AG09309 (cell line): ENCODE results near the gene TAF13.

Experiments used
- DNase-seq: peaks from one replicate; pipeline ENCODE4 v3.0.0-alpha.2; 2010; ENCODE audit warnings: low read depth
- H3K4me3 ChIP-seq: 2 replicates; pipeline ENCODE4 v1.5.1; 2011; ENCODE audit warnings: mild to moderate bottlenecking, low read depth, low read length, moderate library complexity; ENCODE audit not compliant: control insufficient read depth
- CTCF ChIP-seq: IDR thresholded peaks from 2 replicates; pipeline ENCODE4 v1.5.1; 2011; ENCODE audit warnings: mild to moderate bottlenecking, low read depth, low read length, inconsistent platforms; ENCODE audit not compliant: insufficient read depth, control insufficient read depth; ENCODE audit errors: missing control alignments

The TAF13 gene

GRCh38 chr1:109084563-109085517 lies 9.0 kb upstream of the TAF13 start:
- H3K4me3 ChIP-seq: no peak overlapping the region
- TF ChIP-seq CTCF: no peak
- DNase-seq: no peak

- H3K4me3 ChIP-seq: no peak overlapping the region
- no peak for TF ChIP-seq CTCF
- DNase-seq: no peak
These were observed 8.1 kb upstream of the TAF13 start for GRCh38 chr1:109083923-109084322.

GRCh38 chr1:109083501-109083900 lies 7.7 kb upstream of the TAF13 start:
- DNase-seq: no peak
- H3K4me3 ChIP-seq: no peak overlapping the region
- no peak for TF ChIP-seq CTCF

GRCh38 chr1:109080441-109081082 lies 4.8 kb upstream of the TAF13 start:
- H3K4me3 ChIP-seq: no peak overlapping the region
- no peak for DNase-seq
- TF ChIP-seq CTCF: no peak

- no peak overlapping the region for H3K4me3 ChIP-seq
- TF ChIP-seq CTCF: no peak
- DNase-seq: no peak
These were observed 3.4 kb upstream of the TAF13 start for GRCh38 chr1:109079240-109079622.

GRCh38 chr1:109078317-109078716 lies 2.5 kb upstream of the TAF13 start:
- H3K4me3 ChIP-seq: no peak overlapping the region
- DNase-seq: no peak
- no peak for TF ChIP-seq CTCF

- no peak for DNase-seq
- no peak for TF ChIP-seq CTCF
- no peak overlapping the region for H3K4me3 ChIP-seq
These were observed 6.5 kb downstream of the TAF13 start for GRCh38 chr1:109069294-109069693.
